Activated naive CD4-positive, alpha-beta T cell treated with anti-CD3 and anti-CD28 coated beads, Interleukin-2, amount 10 ng/mL, durations not matched to agents 7 days and 5 days (primary cell): ENCODE data around the gene HEPACAM2.

ENCODE experiments used
- CTCF ChIA-PET: fragments of 350-600 bp; sonication (Branson Sonifier 250); formaldehyde crosslinking; loops from one replicate; lab custom pipeline; 2021; ENCODE audit warnings: antibody characterized with exemption; lab: Charles Lee
- DNase-seq: peaks from one replicate; pipeline ENCODE4 v3.0.0-alpha.2; 2020
- H3K27ac Mint-ChIP-seq: one replicate; pipeline ENCODE4 v1.8.0; 2021; ENCODE audit warnings: mild to moderate bottlenecking, moderate library complexity, mixed read lengths
- H3K27me3 Mint-ChIP-seq: one replicate; pipeline ENCODE4 v1.8.0; 2021; ENCODE audit warnings: mild to moderate bottlenecking, mixed read lengths
- H3K36me3 Mint-ChIP-seq: one replicate; pipeline ENCODE4 v1.8.0; 2021; ENCODE audit warnings: mixed read lengths
- H3K4me1 Mint-ChIP-seq: one replicate; pipeline ENCODE4 v1.8.0; 2021; ENCODE audit warnings: mixed read lengths
- H3K4me3 Mint-ChIP-seq: one replicate; pipeline ENCODE4 v1.8.0; 2021; ENCODE audit warnings: mild to moderate bottlenecking, moderate library complexity, mixed read lengths
- H3K9me3 Mint-ChIP-seq: one replicate; pipeline ENCODE4 v1.8.0; 2021; ENCODE audit warnings: mixed read lengths

HEPACAM2 gene

GRCh38 chr7:93226310-93226709 lies at the start of gene HEPACAM2:
TSS of gene HEPACAM2 (minus strand) at chr7:93226469.
- no peaks in the 10 kb centered on the region for H3K9me3 Mint-ChIP-seq
- H3K4me3 Mint-ChIP-seq = no peak within 1 kb of the TSS
- H3K36me3 Mint-ChIP-seq = no peaks in the 10 kb centered on the region
- peaks cover 12% of the 10 kb centered on the region for H3K4me1 Mint-ChIP-seq
- no peak within 1 kb of the TSS for H3K27ac Mint-ChIP-seq
- DNase-seq = no peak
- no peaks in the 10 kb centered on the region for H3K27me3 Mint-ChIP-seq
- CTCF ChIA-PET = interaction anchor here (1.0 to 1.6 kb wide), 2 partner anchors 9 to 169 kb away, joined by 4 to 7 read pairs; no protein-coding TSS in a partner anchor

DNA sequence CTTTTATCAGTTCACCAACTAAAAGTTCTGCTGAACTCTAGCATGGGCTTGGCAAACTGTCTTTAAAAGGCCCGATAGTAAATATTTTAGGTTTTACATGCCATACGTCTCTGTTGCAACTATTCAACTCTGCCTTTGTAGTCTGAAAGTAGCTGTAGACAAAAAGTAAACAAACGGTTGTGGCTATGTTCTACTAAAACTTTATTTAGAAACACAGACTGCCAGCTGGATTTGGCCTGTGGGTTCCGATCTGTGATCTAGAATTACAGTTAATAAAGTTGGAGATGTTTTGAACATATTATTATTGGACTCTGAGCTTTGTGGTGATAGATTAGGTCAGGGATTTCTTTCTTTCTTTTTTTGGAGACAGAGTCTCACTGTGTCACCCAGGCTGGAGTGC lies 39.0 kb upstream of the HEPACAM2 start:
- CTCF ChIA-PET = interaction anchor here (0.6 kb wide), 1 partner anchor 160 kb away, joined by 3 read pairs; no protein-coding TSS in a partner anchor
- Mint-ChIP-seq H3K4me1 (no peaks in the 10 kb centered on the region), H3K9me3 (no peaks in the 10 kb centered on the region), H3K27ac (no peak overlapping the region), H3K27me3 (no peaks in the 10 kb centered on the region), H3K36me3 (peaks cover 5% of the 10 kb centered on the region), H3K4me3 (no peak overlapping the region)
- DNase-seq = no peak

DNA sequence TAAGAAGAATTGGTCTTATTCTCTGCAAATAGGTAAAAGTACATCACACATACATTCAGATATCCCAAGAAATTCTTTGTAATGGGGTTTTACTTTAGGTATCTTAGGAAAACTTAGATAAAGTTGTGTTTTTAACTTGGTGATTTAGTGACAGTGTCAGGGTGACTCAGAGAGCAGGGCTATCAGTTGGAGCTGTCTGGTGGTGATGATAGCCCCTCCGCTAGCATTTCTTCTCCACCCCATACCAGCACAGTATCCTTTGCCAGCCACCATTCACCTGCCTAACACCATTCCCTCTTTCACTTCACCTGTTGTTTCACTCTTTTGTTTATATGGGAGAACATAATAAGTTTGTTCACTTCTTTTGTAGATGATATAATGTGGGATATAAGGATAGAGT lies 36.3 kb upstream of the HEPACAM2 start:
- no peak for DNase-seq
- H3K36me3 Mint-ChIP-seq = peaks cover 5% of the 10 kb centered on the region
- no peak overlapping the region for H3K4me3 Mint-ChIP-seq
- no peaks in the 10 kb centered on the region for H3K27me3 Mint-ChIP-seq
- CTCF ChIA-PET = no interaction called here
- no peaks in the 10 kb centered on the region for H3K4me1 Mint-ChIP-seq
- no peak overlapping the region for H3K27ac Mint-ChIP-seq
- no peaks in the 10 kb centered on the region for H3K9me3 Mint-ChIP-seq

DNA sequence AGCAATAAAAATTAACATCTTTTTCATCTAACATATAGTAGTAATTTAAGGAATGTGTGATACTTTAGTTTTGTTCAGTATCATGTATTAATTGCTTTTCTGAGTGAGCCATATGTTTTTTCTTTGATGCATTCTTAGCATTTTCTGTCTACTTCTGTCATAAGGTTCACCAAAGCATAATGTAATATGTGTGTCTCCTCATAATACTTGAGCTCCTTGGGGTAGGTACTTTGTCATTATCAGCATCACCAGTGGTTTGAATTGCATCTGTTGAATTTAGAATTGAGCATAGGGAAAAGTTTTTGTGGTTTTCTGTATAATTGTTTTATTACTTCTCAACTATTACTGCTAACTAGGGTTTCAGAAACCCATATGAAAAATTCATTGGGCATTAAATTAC lies 32.4 kb upstream of the HEPACAM2 start:
- no peak for DNase-seq
- Mint-ChIP-seq H3K9me3 (no peaks in the 10 kb centered on the region), H3K4me1 (no peaks in the 10 kb centered on the region), H3K36me3 (peaks cover 5% of the 10 kb centered on the region), H3K4me3 (no peak overlapping the region), H3K27ac (no peak overlapping the region), H3K27me3 (no peaks in the 10 kb centered on the region)
- CTCF ChIA-PET = no interaction called here

DNA sequence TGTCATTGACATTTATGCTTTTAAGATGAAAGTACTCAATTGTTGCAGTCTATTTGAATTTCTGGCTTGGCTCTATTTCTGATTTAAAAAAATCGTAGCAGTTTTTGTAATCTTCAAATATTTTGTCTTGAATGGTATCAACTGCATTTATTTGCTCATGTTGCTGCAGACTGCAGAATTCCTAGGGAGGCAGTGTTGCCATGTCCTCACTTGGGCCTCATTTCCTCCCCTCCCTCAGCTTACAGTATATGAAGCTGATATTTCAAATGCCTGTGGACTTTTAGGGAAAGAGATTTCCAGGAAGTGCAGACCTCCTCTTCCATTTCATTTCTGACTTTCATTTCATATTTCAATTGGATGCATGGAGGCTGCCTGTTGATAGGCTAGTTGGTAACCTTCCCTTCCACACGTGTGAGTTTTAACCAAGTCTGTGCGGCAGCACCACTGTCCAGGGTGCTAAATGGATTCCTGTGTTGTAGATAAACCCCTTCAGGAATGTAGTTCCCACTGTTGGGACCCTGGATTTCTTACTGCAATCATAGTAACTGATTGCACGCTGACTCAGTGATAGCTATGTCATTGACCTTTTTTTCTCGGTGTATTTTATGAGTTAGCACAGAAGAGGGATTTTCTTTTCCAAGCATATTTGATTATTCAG lies 23.4 kb upstream of the HEPACAM2 start:
- no peak overlapping the region for H3K27ac Mint-ChIP-seq
- CTCF ChIA-PET = interaction anchor here (0.7 kb wide), 1 partner anchor 1209 kb away, joined by 3 read pairs; no protein-coding TSS in a partner anchor
- DNase-seq = no peak
- no peaks in the 10 kb centered on the region for H3K27me3 Mint-ChIP-seq
- H3K36me3 Mint-ChIP-seq = no peaks in the 10 kb centered on the region
- no peaks in the 10 kb centered on the region for H3K9me3 Mint-ChIP-seq
- H3K4me3 Mint-ChIP-seq = no peak overlapping the region
- no peaks in the 10 kb centered on the region for H3K4me1 Mint-ChIP-seq

GRCh38 chr7:93245525-93246432 lies 19.5 kb upstream of the HEPACAM2 start:
- no peaks in the 10 kb centered on the region for H3K27me3 Mint-ChIP-seq
- H3K4me1 Mint-ChIP-seq = no peaks in the 10 kb centered on the region
- no peak for DNase-seq
- H3K36me3 Mint-ChIP-seq = no peaks in the 10 kb centered on the region
- no peaks in the 10 kb centered on the region for H3K9me3 Mint-ChIP-seq
- H3K27ac Mint-ChIP-seq = no peak overlapping the region
- CTCF ChIA-PET = interaction anchor here (0.5 to 6.3 kb wide), 9 partner anchors 13 to 305 kb away, joined by 3 to 31 read pairs (median 5); partner anchors contain the start of gene VPS50
- H3K4me3 Mint-ChIP-seq = no peak overlapping the region

DNA sequence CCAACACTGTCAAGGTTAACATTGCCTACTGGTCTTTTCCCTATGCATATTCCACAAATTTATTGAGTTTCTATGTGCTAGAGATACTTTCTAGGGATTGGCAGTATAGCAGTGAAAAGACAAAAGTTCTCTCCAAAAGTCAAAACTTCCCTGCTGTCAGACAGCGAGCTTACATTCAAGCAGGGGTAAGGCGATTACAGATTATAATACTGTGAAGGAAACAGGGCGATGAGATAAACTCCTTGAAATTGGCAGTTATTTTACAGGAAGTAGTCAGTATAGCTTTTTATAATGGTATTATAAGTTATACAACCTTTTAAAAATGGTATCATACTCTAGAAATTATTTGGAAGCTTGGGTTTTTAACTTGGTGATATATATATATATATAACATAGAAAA lies 15.8 kb upstream of the HEPACAM2 start:
- CTCF ChIA-PET = interaction anchor here (6.3 kb wide), 1 partner anchor 309 kb away, joined by 31 read pairs; no protein-coding TSS in a partner anchor
- H3K27ac Mint-ChIP-seq = no peak overlapping the region
- H3K4me3 Mint-ChIP-seq = no peak overlapping the region
- no peaks in the 10 kb centered on the region for H3K36me3 Mint-ChIP-seq
- H3K4me1 Mint-ChIP-seq = no peaks in the 10 kb centered on the region
- no peaks in the 10 kb centered on the region for H3K9me3 Mint-ChIP-seq
- no peaks in the 10 kb centered on the region for H3K27me3 Mint-ChIP-seq
- DNase-seq = no peak

GRCh38 chr7:93239824-93240223 lies 13.6 kb upstream of the HEPACAM2 start:
- Mint-ChIP-seq H3K27ac (no peak overlapping the region), H3K36me3 (no peaks in the 10 kb centered on the region), H3K9me3 (no peaks in the 10 kb centered on the region), H3K4me1 (no peaks in the 10 kb centered on the region), H3K4me3 (no peak overlapping the region), H3K27me3 (no peaks in the 10 kb centered on the region)
- no peak for DNase-seq
- CTCF ChIA-PET = no interaction called here

- CTCF ChIA-PET = no interaction called here
- no peak for DNase-seq
- Mint-ChIP-seq H3K27ac (no peak overlapping the region), H3K27me3 (no peaks in the 10 kb centered on the region), H3K36me3 (no peaks in the 10 kb centered on the region), H3K4me3 (no peak overlapping the region), H3K9me3 (no peaks in the 10 kb centered on the region), H3K4me1 (peaks cover under 1% of the 10 kb centered on the region)
Measured at GRCh38 chr7:93238748-93239147, 12.5 kb upstream of the HEPACAM2 start.

DNA sequence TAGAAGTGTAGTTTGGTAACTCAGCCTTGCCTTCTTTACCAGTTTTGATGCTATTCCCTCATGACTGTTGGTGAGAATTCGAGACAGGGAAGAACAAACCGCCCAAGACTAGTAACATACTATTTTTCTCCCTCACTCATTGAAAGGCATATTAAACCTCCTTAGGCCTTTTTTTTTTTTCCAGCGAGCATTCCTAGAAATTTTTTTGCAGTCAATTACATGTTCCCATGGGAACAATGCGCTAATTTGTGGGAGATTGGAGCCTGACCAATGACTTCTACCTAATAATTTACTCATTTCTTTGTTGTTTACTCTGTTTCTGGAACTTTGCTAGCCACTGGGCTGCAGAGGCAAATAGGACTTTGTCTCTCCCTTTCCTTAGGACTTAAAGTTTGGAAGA lies 11.9 kb upstream of the HEPACAM2 start:
- H3K36me3 Mint-ChIP-seq = no peaks in the 10 kb centered on the region
- DNase-seq = no peak
- H3K27me3 Mint-ChIP-seq = no peaks in the 10 kb centered on the region
- no peak overlapping the region for H3K4me3 Mint-ChIP-seq
- CTCF ChIA-PET = no interaction called here
- H3K4me1 Mint-ChIP-seq = peaks cover 3% of the 10 kb centered on the region
- no peaks in the 10 kb centered on the region for H3K9me3 Mint-ChIP-seq
- no peak overlapping the region for H3K27ac Mint-ChIP-seq

DNA sequence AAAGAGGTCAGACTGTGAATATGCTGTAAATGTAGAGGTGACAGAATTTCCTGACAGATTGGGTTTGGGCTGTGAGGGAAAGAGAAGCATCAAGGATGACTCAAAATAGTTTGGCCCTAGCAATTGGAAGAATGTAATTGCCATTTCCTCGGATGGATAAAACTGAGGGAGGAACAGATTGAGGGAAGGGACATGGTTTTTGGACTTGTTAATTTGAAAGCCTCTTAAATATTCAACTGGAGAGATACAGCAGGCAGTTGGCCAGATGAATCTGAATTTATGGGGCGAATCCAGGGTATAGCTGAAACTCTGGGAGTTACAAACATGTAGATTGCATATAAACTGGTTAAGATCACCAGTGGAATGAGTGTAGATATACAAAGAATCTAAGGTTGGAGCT lies 9.3 kb upstream of the HEPACAM2 start:
- CTCF ChIA-PET = interaction anchor here (0.9 kb wide), 1 partner anchor 9 kb away, joined by 4 read pairs; no protein-coding TSS in a partner anchor

GRCh38 chr7:93232673-93233018 lies 6.4 kb upstream of the HEPACAM2 start:
- H3K9me3 Mint-ChIP-seq = no peaks in the 10 kb centered on the region
- peak overlapping the region; percentile 96 for H3K27ac Mint-ChIP-seq
- H3K36me3 Mint-ChIP-seq = no peaks in the 10 kb centered on the region
- DNase-seq = no peak
- CTCF ChIA-PET = interaction anchor here (1.4 to 3.1 kb wide), 2 partner anchors 12 to 352 kb away, joined by 3 to 16 read pairs; no protein-coding TSS in a partner anchor
- peak overlapping the region; percentile 95 for H3K4me3 Mint-ChIP-seq
- no peaks in the 10 kb centered on the region for H3K27me3 Mint-ChIP-seq
- peaks cover 23% of the 10 kb centered on the region for H3K4me1 Mint-ChIP-seq

More for the DNA sequence above, 9.3 kb upstream of the HEPACAM2 start:
- no peaks in the 10 kb centered on the region for H3K27me3 Mint-ChIP-seq
- no peak overlapping the region for H3K27ac Mint-ChIP-seq
- peaks cover 14% of the 10 kb centered on the region for H3K4me1 Mint-ChIP-seq
- no peak overlapping the region for H3K4me3 Mint-ChIP-seq
- H3K9me3 Mint-ChIP-seq = no peaks in the 10 kb centered on the region
- no peak for DNase-seq
- H3K36me3 Mint-ChIP-seq = no peaks in the 10 kb centered on the region

DNA sequence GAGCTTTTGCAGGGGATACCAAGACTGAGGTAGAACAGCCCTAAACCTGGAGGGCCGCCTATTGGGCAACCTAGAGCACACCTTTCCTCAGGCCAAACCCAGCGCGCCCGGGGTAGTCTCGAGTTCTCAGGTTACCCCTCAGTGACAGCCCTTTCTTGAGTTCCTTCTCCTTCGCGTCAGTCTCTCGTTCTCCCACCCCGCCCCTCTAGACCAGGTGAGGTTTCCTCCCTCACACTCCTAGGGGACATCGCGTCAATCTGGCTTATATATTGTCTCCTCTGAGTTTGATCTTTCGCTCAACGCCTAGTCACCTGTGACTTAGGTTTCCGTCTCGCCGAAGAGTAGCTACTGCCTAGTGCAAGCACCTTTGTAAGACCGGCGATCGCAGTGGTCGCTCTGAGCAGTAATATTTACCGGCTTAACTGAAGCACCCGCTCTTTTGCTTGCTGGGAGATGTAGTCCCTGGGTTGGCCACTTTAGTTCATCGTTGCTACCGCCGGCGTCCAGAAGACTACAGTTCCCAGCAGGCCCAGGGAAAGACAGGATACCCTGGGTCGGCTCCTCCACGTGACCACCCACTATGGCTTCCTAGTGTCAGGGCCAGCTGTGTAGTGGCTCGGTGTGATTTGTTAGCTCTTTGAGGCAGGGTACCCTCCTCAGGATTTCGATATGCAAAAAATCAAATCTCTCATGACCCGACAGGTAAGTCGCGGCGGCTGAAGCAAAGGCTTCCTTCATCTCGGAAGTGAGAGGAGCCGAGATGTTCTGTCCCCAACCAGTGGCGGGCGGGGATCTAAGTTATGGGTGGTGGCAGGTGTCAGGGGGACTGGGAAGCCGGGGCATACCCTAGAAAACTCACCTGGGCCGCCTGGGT lies 5.8 kb upstream of the HEPACAM2 start, which contains the start of gene VPS50:
Gene VPS50 (plus strand): TSS at position 568 of the 874 bp plus-strand sequence. CDS start 102 bp downstream, at position 670.
- Mint-ChIP-seq H3K27me3 (no peaks in the 10 kb centered on the region), H3K36me3 (no peaks in the 10 kb centered on the region), H3K4me1 (peaks cover 23% of the 10 kb centered on the region), H3K27ac (peak within 1 kb of the TSS; percentile 96), H3K4me3 (peak within 1 kb of the TSS; percentile 95), H3K9me3 (no peaks in the 10 kb centered on the region)
- CTCF ChIA-PET = interaction anchor here (0.9 to 3.1 kb wide), 4 partner anchors 13 to 352 kb away, joined by 3 to 16 read pairs (median 3); no protein-coding TSS in a partner anchor
- DNase-seq = peak; percentile 95
